Stimulated activated CD4-positive, alpha-beta T cell treated with anti-CD3 and anti-CD28 coated beads, TNF-alpha, amount 100 ng/mL, for 4 hours (primary cell): ENCODE results near the gene TAP2.
"Not testable (repeated sequence)": the region's sequence is repeated elsewhere in the genome, so short reads cannot be mapped to it uniquely, and the experiment has no call there.

ENCODE experiments used
- DNase-seq, 3 experiments: peaks; one replicate each; pipeline ENCODE4 v3.0.0-alpha.2; 2020; ENCODE audit warnings: low read depth in 3 of 3

The TAP2 gene

DNA sequence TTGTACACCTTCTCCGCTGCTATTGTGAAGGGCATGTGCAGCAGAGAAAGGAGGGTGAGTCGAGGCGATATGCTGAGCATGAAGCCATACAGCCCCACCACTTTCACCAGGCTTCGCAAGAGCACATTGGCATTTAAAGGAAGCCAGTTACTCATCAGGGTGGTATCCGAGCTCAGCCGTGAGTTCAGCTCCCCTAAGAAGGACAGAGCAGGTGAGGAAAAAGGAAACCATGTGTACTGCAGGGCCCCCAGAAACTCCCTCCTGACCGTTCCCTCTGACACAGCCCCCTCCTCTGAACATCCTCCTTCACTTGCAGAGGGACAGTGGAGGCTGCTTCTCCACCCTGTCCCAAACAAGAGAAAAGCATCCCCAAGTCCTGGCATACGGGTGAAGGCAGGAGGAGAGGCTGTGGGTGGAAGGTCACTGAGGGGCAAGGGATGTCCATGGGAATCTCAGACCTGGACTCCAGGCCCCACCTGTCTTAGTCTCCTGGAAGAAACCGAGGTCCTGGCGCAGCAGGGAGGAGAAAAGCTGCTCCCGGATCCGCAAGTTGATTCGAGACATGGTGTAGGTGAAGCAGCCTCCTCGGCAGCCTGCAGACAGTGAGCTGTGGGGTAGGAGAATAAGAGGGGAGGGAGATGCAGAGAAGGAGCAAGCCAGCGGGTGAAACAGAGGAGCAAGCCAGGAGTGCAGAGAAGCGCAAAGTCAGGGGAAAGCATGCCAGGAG lies 3.2 kb downstream of the TAP2 start:
- no peak for DNase-seq

DNA sequence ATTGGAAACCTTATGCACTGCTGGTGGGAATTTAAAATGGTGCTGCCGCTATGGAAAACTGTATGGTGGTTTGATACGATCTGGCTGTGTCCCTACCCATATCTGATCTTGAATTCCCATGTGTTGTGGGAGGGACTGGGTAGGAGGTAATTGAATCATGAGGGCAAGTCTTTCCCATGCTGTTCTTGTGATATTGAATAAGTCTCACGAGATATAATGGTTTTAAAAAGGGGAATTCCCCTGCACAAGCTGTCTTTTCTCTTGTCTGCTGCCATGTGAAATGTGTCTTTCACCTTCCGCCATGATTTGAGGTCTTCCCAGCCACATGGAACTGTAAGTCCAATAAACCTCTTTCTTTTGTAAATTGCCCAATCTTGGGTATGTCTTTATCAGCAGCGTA lies 4.9 kb downstream of the TAP2 start:
- DNase-seq, result no peak

DNA sequence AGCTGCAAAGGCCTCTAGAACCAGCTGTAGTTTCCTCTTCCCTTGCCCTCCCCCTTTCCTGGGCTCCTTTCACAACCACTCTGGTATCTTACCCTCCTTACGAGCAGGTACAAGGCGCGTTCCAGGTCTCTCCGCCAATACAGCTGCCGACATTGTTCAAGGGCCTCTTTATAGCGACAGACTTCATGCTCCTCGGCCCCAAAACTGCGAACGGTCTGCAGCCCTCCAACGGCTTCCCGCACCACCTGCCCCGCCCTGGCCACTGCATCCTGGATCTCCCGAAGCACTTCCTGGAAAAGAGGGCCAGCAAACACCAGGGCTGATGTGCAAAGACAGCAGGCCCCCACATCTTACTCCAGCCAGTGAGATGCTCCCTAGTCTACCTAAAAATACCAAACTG lies 6.0 kb downstream of the TAP2 start:
- no peak for DNase-seq

DNA sequence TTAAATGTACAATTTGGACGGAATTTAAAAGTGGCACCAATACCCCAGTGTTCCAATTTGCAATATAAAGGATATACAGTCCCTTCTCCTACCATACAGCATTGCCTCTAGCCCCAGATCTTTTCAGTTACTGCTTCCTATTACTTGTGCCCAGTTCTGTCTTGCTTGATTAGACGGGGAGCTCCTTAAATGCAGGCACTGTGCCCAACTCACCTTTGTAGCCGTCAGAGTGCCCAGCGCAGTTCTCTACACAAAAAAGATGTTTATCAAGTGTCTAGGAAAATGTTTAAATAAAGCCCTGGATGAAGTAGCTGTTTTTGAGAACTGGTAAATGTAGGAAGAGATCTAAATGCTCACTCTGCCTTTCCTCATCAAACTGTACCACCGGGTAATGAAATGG lies 7.6 kb downstream of the TAP2 start:
- DNase-seq, result no peak

DNA sequence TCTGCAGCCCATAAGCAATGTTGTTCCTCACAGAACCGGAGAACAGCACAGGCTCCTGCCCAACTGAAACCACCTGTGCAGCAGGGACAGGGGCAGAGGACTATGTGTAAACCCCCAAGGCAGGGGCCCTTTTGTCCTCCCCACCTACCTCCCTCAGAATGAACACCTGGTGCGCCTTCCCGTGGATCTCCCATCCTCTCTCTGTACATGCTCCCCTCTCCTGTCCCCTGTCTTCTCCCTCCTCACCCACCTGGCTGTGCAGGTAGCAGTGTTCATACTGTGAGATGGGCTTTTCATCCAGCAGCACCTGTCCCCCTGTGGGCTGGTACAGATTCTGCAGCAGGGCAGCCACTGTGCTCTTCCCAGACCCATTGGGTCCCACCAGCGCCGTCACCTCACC lies 8.5 kb downstream of the TAP2 start:
- DNase-seq, result no peak

DNA sequence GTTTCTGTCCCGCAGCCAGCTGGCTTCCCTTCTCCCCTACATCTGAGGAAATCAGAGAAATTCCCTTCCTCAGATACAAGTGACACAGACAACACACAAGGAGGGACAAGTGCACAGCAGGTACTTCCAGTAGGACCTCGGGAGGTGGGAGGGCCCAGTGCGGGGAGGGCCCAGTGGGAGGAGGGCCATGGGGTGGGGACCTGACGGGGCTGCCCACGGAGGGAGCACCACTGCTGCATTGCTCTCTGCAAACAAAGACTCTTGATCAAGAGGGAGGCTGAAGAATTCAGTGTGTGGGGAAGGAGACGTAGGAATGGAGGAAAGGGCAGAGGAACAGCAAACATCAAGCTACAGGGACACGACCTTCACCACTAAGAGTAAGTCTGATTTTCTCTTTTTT lies 9.0 kb downstream of the TAP2 start:
- DNase-seq, result no peak

DNA sequence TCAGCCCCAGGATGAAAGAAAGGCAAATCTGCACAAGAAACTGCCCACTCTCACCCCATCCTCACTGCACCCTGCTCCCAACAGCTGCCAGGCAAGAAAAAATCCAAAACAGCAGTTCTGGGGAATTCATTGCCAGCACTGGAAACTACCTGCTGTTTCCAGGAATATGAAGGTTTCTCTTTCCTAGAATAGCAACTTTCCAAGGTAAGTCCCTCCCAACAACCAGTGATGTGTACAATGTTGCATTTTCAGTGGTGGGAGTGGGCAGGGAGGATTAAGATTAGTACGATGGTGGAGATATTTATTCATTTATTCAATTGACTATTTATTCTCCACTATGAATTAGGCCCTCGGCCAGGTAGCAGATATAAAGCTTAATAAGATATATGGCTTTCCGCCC lies 11.5 kb downstream of the TAP2 start:
- DNase-seq, result no peak

DNA sequence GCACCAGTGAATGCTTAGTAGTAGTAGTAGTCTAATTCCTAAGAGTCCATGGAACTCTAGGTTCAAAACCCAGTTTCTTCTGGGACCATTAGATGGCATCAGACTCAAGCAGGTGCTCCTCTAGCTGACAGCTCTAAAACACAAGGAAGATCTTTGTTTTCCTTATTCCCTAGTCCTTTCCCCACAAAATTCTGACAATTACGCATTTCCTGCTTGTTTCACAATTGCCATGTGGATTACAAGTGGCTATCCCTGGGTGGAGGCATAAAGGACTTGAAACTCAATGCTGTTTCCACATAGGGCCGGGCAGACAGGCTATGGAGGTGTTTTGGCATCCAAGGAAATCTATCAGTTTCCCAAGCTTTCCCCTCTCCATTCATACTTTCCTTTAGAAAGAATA lies 12.6 kb downstream of the TAP2 start:
- no peak for DNase-seq

DNA sequence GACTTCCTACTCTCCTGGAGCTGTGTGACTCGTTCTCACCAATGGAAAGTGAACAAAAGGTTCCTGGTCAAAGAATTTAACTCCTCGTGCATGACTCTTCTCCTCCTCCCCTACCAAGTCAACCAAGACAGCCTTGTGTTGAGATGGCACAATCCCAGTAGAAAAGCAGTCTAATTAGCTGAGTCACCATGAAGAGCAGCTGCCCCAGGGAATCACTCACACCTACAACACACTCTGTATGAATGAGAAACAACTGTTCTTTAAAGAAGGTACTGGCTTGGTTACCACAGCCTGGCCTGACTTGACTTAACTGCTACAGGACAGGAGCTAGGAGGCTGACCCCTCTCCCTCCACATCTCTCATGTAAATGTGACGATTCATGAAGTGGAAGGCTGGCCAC lies 18.8 kb downstream of the TAP2 start:
- no peak for DNase-seq

DNA sequence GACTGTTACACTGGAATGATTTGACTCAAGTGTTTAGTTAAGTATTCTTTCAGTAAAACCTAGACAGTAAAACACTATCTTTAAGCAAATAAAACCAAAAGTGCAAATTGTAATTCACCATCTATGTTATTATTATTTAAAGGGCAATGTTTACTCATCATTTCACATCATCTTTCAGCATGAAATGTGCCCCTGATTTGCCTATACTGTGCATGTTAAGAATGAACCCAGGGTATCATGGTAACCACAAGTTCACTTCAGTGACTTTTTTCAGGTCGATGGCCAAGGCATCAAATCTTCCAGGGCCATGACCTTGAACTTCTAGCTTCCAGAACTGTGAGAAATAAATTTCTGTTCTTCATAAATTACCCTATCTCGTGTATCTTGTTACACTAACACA lies 19.7 kb downstream of the TAP2 start:
- DNase-seq, result no peak

DNA sequence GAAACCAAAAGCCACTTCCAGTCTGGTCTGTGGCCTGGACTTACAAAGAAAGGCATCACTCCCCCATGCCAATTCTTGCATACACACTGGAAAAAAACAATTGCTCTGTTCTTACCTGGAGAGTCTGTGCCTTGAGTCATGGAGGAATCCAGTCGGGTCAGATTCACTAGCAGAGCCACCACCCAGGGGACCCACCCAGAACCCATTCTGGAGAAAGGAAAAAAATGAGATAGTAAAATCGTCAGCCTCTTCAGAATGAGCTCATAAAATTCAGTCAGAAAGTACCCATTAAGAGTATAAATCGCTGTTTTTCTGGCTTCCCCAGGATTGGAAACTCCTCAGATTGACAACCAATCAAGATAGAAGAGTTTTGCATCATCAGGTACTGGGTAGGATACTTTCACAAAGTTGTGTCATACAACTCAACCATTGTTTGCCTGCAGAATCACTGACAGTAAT lies 21.8 kb downstream of the TAP2 start, which contains the start of gene HLA-DOB:
Gene HLA-DOB, minus strand, starts transcription at position 257 of the 459 bp plus-strand sequence. Its CDS starts 51 bp downstream, at position 206.
- no peak for DNase-seq

DNA sequence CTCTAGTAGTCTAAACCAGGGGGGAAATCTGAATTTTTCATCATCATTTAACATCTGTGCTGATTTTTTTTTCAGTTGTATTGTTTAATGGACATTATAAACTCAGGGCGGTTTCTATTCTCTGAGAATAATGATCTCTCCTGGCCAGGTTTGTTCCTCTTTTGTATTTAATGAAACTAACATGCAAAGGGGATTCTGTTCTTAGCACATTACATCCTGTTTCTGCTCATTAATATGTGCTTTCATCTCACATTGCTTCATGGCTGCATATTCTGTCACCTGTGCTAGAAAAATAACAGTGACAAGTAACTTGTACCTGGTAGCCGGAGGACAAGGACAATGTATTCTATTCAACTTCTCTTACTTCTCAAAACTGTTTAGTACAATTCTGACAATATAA lies 22.5 kb downstream of the TAP2 start:
- DNase-seq, result no peak

DNA sequence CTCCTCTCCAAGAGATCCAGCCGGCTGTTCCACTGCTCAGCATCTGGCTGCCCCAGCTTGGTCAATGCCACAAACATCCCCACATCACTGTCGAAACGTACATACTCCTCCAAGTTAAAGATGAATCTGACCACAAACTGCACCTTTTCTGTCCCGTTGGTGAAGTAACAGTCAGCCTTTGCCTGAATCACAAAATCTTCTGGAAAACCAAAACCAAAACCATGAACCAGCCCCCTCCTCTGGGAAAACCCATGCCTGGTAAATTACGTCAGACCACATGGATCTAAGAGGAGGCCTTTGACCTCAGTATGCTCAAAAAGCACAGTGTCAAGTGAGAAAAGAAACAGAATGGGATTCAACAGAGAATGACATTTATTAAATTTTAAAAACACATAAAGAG lies 23.4 kb downstream of the TAP2 start:
- DNase-seq, result no peak

DNA sequence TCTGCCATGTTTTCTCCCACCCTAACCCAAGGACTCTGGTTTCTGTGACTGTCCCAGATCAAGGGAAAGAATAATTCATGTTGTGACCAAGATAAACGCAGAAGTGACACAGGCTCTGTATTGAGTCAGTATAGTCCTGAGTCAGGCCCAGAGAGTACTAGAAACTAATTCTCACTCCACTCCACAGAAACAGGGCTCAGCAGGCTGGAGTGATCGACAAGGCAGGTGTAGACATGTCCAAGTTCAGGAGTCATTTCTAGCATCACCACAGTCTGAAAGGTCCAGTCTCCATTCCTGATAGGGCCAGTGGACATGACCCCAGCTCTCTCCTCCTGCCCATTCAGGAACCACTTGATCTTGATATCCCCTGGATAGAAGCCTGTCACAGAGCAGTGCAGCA lies 24.4 kb downstream of the TAP2 start:
- DNase-seq, result no peak

DNA sequence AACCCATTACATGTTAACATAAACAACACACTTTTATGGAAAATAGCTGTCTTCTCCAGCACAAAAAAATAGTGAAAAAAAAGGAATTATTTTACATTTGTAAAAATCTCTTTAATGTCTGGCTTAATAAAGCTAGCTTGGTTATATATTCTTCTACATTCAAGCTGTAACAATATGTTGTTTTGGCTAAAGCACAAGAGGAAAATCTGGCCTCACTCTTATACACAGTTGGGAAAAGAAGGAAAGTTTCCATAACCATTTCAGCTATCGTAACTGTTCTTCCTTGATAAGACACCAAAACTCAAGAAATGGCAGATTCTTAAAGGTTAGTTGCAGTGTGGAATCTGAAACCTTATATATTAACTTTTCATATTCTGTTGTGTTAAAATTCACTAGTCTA lies 29.4 kb downstream of the TAP2 start:
- no peak for DNase-seq

DNA sequence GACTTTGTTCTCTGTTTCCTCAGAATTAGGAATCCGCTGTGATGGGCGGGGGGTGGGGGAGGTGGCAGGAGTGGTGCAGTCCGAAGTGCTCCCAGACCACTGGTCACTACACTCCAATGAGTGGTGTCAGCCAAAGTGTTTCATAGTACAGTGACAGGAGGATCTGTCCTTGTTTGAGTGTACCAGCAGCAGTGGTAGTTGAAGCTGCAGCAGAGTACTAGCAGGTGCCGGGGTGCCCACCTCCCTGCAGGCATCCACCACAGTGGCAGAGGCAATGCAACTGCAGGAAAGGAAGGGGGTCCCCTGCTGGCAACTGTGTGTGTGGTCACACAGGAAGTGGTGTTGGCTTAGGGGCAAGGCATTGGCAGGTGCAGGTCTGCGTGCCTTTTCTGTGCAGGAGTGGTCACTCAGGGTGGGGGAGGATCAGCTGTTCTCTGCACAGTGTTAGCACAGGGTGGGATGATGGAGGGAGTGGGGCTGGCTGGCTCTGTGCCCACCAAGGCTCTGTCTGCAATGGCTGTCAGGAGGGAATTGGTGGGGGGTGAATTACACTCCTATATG lies 31.4 kb downstream of the TAP2 start:
- DNase-seq, result no peak

DNA sequence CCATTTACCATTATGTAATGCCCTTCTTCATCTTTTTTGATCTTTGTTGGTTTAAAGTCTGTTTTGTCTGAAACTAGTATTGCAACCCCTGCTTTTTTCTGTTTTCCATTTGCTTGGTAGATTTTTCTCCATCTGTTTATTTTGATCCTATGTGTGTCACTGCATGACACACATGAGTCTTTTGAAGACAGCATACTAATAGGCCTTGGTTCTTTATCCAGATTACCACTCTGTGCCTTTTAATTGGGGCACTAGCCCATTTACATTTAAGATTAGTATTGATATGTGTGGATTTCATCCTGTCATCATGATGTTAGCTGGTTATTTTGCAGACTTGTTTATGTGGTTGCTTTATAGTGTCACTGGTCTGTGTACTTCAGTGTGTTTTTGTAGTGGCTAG lies 33.1 kb downstream of the TAP2 start:
- DNase-seq, result not testable (repeated sequence)

DNA sequence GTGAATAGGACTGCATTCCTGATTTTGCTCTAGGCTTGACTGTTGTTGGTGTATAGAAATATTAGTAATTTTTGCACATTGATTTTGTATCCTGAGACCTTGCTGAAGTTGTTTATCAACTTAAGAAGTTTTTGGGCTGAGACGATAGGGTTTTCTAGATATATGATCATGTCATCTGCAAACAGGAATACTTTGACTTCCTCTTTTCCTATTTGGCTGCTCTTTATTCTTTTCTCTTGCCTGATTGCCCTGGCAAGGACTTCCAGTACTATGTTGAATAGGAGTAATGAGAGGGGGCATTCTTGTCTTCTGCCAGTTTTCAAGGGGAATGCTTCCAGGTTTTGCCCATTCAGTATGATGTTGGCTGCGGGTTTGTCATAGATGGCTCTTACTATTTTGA lies 35.1 kb downstream of the TAP2 start:
- DNase-seq, result no peak

DNA sequence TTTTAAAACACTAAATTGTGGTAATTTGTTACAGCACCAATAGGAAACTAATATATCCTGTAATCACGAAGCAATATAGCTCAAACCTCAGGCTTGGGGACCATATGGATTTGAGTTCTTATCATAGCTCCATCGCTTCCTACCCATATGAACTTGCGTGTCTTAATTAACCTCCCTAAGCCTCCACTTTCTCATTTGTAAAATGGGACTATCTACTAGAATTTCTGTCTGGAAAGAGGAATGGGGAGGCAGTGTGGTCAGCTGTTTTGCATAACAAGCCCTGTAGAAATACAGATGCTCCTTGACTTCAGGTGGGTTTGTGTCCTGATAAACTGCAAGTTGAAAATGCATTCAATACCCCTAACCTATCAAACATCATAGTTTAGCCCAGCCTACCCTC lies 38.8 kb downstream of the TAP2 start:
- no peak for DNase-seq

DNA sequence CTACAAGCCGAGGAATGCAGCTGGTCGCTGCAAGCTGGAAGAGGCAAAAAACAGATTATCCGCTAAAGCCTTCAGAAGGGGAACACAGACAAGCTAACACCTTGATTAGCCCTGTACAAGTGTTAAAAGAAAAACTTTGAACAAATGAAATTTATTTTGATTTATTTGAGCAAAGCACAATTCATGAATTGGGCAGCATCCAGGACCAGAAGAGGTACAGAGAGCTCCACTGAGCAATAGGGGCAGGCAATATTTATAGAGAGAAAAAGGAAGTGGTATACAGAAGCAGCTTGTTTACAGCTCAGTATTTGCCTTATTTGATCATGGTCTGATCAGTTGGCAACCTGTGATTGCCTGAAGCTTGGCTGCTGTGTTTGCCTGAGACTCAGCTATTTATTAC lies 39.4 kb downstream of the TAP2 start:
- DNase-seq, result no peak

DNA sequence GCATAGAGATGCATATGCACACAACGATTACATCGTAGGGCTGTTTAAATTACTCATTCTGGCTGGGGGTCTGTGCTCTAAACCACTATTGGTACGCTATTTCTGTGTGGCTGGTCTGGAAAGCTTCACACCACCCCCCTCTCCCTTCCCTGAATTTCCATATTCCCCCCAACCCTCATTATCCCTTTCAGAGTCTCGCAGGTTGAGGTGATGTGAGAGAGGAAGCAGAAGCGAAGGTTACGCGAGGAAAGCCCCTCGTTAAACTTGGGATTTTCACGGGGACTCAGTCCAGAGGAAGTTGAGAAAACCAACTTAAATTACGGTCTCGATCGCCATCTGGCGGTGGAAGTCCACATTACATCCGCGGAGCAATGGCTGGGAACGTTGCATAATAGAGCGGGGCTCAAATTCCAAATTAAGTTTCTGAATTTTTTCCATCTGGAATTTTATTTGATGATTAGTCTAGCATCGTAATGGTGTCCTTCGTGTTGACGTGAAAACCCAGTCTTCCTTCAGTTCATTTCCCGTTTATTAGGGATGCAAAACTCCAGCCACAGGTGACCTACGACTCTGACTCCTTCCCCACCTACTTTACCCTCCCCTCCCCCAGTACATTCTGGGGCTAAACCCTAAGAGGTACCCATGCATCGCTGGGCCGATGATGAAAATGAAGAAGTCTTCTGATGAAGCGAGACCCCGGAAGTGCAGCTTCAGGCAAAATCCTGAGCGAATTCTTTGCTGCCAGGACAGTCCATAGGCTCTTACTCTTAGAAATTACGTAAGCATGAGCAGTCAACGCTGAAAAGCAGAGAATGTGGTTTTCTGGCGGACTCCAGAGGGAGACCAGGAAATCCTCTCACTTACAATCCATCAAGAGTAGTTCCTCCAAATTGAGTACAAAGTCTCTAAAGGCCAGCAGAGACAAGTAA lies 41.4 kb downstream of the TAP2 start:
- DNase-seq, result peak; percentile 63 to 80 (median 69)

DNA sequence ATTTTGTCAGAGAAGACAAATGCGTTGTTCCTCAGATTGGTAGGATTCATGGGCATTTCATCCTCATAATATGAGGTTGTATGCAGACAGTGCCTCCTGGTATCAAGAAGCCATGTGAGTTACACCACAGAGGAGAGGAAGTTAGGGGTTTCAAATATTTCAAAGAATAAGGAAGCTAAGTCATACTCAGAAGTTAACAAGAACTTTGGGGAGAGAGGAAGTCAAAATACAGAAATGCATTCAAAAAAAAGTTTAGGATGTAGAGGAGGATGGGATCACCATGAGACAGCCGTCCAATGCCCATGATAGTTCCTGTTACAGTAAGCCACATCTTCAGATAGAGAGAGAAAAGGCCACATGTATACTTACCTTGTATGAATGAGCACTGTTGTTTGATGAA lies 44.0 kb downstream of the TAP2 start:
- no peak for DNase-seq
